ENCODE results near the gene THSD7A. TPM values are rescaled to one million over a fixed set of nuclear protein-coding genes. Genes with fewer than 3 reads are reported as not detected.

THSD7A gene
- total and polyA plus RNA-seq, 4 donors, result 0.15 to 2.7 (median 1.9) TPM

GRCh38 chr7:11329626-11330025 lies 502.4 kb downstream of the THSD7A start:
- no peak overlapping the region for H3K4me3 ChIP-seq (ENCODE audit: low read depth in 1 of 3, low read length in 3 of 3)

GRCh38 chr7:11328309-11328708 lies 503.7 kb downstream of the THSD7A start:
- no peaks in the 10 kb centered on the region for H3K27me3 ChIP-seq (ENCODE audit: control insufficient read depth in 4 of 4, insufficient read depth in 4 of 4, low read length in 3 of 4)
- 68% methylated on average over 3 of the region's 3 CpGs for WGBS
- H3K4me3 ChIP-seq (ENCODE audit: low read depth in 1 of 3, low read length in 3 of 3), result no peak overlapping the region
- H3K9me3 ChIP-seq (ENCODE audit: control insufficient read depth in 4 of 4, low read length in 3 of 4), result no peaks in the 10 kb centered on the region
- no peaks in the 10 kb centered on the region for H3K4me1 ChIP-seq (ENCODE audit: control insufficient read depth in 4 of 4, insufficient read depth in 4 of 4, low read length in 3 of 4)
- H3K27ac ChIP-seq (ENCODE audit: low read depth in 1 of 2, low read length in 2 of 2), result no peak overlapping the region
- DNase-seq (ENCODE audit: low spot score), result no peak
- no peaks in the 10 kb centered on the region for H3K36me3 ChIP-seq (ENCODE audit: control insufficient read depth in 4 of 4, insufficient read depth in 3 of 4, low read depth in 1 of 4, low read length in 3 of 4)
- no peak for TF ChIP-seq NR2F2 (IDR thresholded peaks at IDR 0.05)
- TF ChIP-seq YY1 (IDR thresholded peaks at IDR 0.05), result no peak
- TF ChIP-seq JUND (IDR thresholded peaks at IDR 0.05), result no peak
- no peak for TF ChIP-seq FOXA2 (IDR thresholded peaks at IDR 0.05)
- no peak for TF ChIP-seq GABPA (IDR thresholded peaks at IDR 0.05 in 1 of 2, conservative IDR thresholded peaks at IDR 0.05 in 1 of 2)
- TF ChIP-seq RAD21 (IDR thresholded peaks at IDR 0.05), result no peak
- TF ChIP-seq CTCF (IDR thresholded peaks at IDR 0.05; ENCODE audit: low read depth, low read length, missing input control), result no peak
- TF ChIP-seq EGR1 (IDR thresholded peaks at IDR 0.05; ENCODE audit: low read depth in 2 of 2), result no peak
- H3K9ac ChIP-seq (ENCODE audit: low read depth in 1 of 2, low read length in 2 of 2), result no peak overlapping the region

More at GRCh38 chr7:11329626-11330025, 502.4 kb downstream of the THSD7A start:
- Histone ChIP-seq H3K9me3 (ENCODE audit: control insufficient read depth in 4 of 4, low read length in 3 of 4) (no peaks in the 10 kb centered on the region), H3K4me1 (ENCODE audit: control insufficient read depth in 4 of 4, insufficient read depth in 4 of 4, low read length in 3 of 4) (no peaks in the 10 kb centered on the region), H3K36me3 (ENCODE audit: control insufficient read depth in 4 of 4, insufficient read depth in 3 of 4, low read depth in 1 of 4, low read length in 3 of 4) (no peaks in the 10 kb centered on the region), H3K9ac (ENCODE audit: low read depth in 1 of 2, low read length in 2 of 2) (no peak overlapping the region), H3K27me3 (ENCODE audit: control insufficient read depth in 4 of 4, insufficient read depth in 4 of 4, low read length in 3 of 4) (no peaks in the 10 kb centered on the region), H3K27ac (ENCODE audit: low read depth in 1 of 2, low read length in 2 of 2) (no peak overlapping the region)
- no peak for TF ChIP-seq RAD21 (IDR thresholded peaks at IDR 0.05)
- TF ChIP-seq ZBTB33 (IDR thresholded peaks at IDR 0.05), result no peak
- TF ChIP-seq HNF4A (conservative IDR thresholded peaks at IDR 0.05), result no peak
- no peak for TF ChIP-seq NR2F2 (IDR thresholded peaks at IDR 0.05)
- no peak for TF ChIP-seq TAF1 (conservative IDR thresholded peaks at IDR 0.05)
- TF ChIP-seq GABPA (IDR thresholded peaks at IDR 0.05 in 1 of 2, conservative IDR thresholded peaks at IDR 0.05 in 1 of 2), result no peak
- no peak for TF ChIP-seq JUND (IDR thresholded peaks at IDR 0.05)
- DNase-seq (ENCODE audit: low spot score), result no peak
- WGBS, result 88% methylated on average over 3 of the region's 3 CpGs

- H3K27me3 ChIP-seq (ENCODE audit: control insufficient read depth in 4 of 4, insufficient read depth in 4 of 4, low read length in 3 of 4), result no peaks in the 10 kb centered on the region
- H3K4me1 ChIP-seq (ENCODE audit: control insufficient read depth in 4 of 4, insufficient read depth in 4 of 4, low read length in 3 of 4), result no peaks in the 10 kb centered on the region
- no peak overlapping the region for H3K9ac ChIP-seq (ENCODE audit: low read depth in 1 of 2, low read length in 2 of 2)
- no peak overlapping the region for H3K27ac ChIP-seq (ENCODE audit: low read depth in 1 of 2, low read length in 2 of 2)
- H3K9me3 ChIP-seq (ENCODE audit: control insufficient read depth in 4 of 4, low read length in 3 of 4), result no peaks in the 10 kb centered on the region
- no peaks in the 10 kb centered on the region for H3K36me3 ChIP-seq (ENCODE audit: control insufficient read depth in 4 of 4, insufficient read depth in 3 of 4, low read depth in 1 of 4, low read length in 3 of 4)
- WGBS, result 96% methylated on average over 1 of the region's 1 CpG
- no peak overlapping the region for H3K4me3 ChIP-seq (ENCODE audit: low read depth in 1 of 3, low read length in 3 of 3)
- DNase-seq (ENCODE audit: low spot score), result no peak
- no peak for TF ChIP-seq MAX (IDR thresholded peaks at IDR 0.05)
- TF ChIP-seq FOXA1 (IDR thresholded peaks at IDR 0.05), result no peak
- no peak for TF ChIP-seq FOXA2 (IDR thresholded peaks at IDR 0.05)
- no peak for TF ChIP-seq ZBTB33 (IDR thresholded peaks at IDR 0.05)
- no peak for TF ChIP-seq TAF1 (conservative IDR thresholded peaks at IDR 0.05)
- TF ChIP-seq JUND (IDR thresholded peaks at IDR 0.05), result no peak
- TF ChIP-seq RAD21 (IDR thresholded peaks at IDR 0.05), result no peak
- no peak for TF ChIP-seq RXRA (IDR thresholded peaks at IDR 0.05)
- no peak for TF ChIP-seq CTCF (IDR thresholded peaks at IDR 0.05; ENCODE audit: low read depth, low read length, missing input control)
- no peak for TF ChIP-seq NR2F2 (IDR thresholded peaks at IDR 0.05)
- TF ChIP-seq REST (IDR thresholded peaks at IDR 0.05), result no peak
These were observed 504.4 kb downstream of the THSD7A start for GRCh38 chr7:11327633-11328032.

All from liver (tissue), 9 donors.